MM.1S (cell line): ENCODE data around the gene HIBCH.

Source experiments
- DNase-seq: peaks from one replicate; pipeline ENCODE4 v3.0.0-alpha.2; 2015
- H2AFZ ChIP-seq: fragments of 300-600 bp; sonication (generic); 2 replicates; pipeline ENCODE4 v1.6.0; 2016; ENCODE audit warnings: antibody characterized with exemption, low read length
- H3F3A ChIP-seq: fragments of 300-600 bp; sonication (generic); 2 replicates; pipeline ENCODE4 v1.6.1; 2016; ENCODE audit warnings: mild to moderate bottlenecking, antibody characterized with exemption, low read length, moderate library complexity, mixed read lengths; ENCODE audit not compliant: insufficient read depth
- H3K27ac ChIP-seq: fragments of 300-600 bp; sonication (generic); 2 replicates; pipeline ENCODE4 v1.5.1; 2016; ENCODE audit warnings: mild to moderate bottlenecking, low read length
- H3K27me3 ChIP-seq: fragments of 300-600 bp; sonication (generic); replicated peaks from 2 replicates; pipeline ENCODE4 v1.6.0; 2016; ENCODE audit warnings: low read length; ENCODE audit not compliant: insufficient read depth
- H3K36me3 ChIP-seq: fragments of 300-600 bp; sonication (generic); replicated peaks from 2 replicates; pipeline ENCODE4 v1.6.1; 2016; ENCODE audit warnings: mild to moderate bottlenecking, low read length, mixed read lengths; ENCODE audit not compliant: insufficient read depth
- H3K4me1 ChIP-seq: fragments of 300-600 bp; sonication (generic); 2 replicates; pipeline ENCODE4 v1.6.1; 2016; ENCODE audit warnings: low read length, mixed read lengths
- H3K4me2 ChIP-seq: fragments of 300-600 bp; sonication (generic); 2 replicates; pipeline ENCODE4 v1.6.0; 2016; ENCODE audit warnings: low read depth, low read length
- H3K4me3 ChIP-seq: fragments of 300-600 bp; sonication (generic); 2 replicates; pipeline ENCODE4 v1.5.1; 2016; ENCODE audit warnings: low read length, mixed read lengths
- H3K79me2 ChIP-seq: fragments of 300-600 bp; sonication (generic); 2 replicates; pipeline ENCODE4 v1.6.1; 2016; ENCODE audit warnings: mixed run types, low read length, mixed read lengths
- H3K9ac ChIP-seq: fragments of 300-600 bp; sonication (generic); 2 replicates; pipeline ENCODE4 v1.6.1; 2016; ENCODE audit warnings: low read length, mixed read lengths
- H3K9me2 ChIP-seq: fragments of 300-600 bp; sonication (generic); replicated peaks from 2 replicates; pipeline ENCODE4 v1.6.1; 2016; ENCODE audit warnings: mild to moderate bottlenecking, low read length, mixed read lengths; ENCODE audit not compliant: insufficient read depth
- H3K9me3 ChIP-seq: fragments of 300-600 bp; sonication (generic); replicated peaks from 2 replicates; pipeline ENCODE4 v1.6.1; 2016; ENCODE audit warnings: mild to moderate bottlenecking, low read length, mixed read lengths; ENCODE audit not compliant: insufficient read depth
- H4K20me1 ChIP-seq: fragments of 300-600 bp; sonication (generic); 2 replicates; pipeline ENCODE4 v1.6.1; 2016; ENCODE audit warnings: mild to moderate bottlenecking, low read length, moderate library complexity, mixed read lengths; ENCODE audit not compliant: insufficient read depth
- EZH2 ChIP-seq: fragments of 300-600 bp; sonication (generic); optimal IDR thresholded peaks from 2 replicates; pipeline ENCODE3; 2017; ENCODE audit warnings: low read depth, mild to moderate bottlenecking, antibody characterized with exemption, low read length, mixed read lengths
- EZH2phosphoT487 ChIP-seq: fragments of 300-600 bp; sonication (generic); IDR thresholded peaks from 2 replicates; pipeline ENCODE4 v1.6.1; 2018; ENCODE audit warnings: antibody characterized with exemption, low read length
- TF ChIP-seq, protein P1 (sequence below): fragments of 300-600 bp; sonication (generic); IDR thresholded peaks from 2 replicates; pipeline ENCODE4 v1.5.1; 2016; ENCODE audit warnings: antibody characterized with exemption, low read length, mixed read lengths

The HIBCH gene

DNA sequence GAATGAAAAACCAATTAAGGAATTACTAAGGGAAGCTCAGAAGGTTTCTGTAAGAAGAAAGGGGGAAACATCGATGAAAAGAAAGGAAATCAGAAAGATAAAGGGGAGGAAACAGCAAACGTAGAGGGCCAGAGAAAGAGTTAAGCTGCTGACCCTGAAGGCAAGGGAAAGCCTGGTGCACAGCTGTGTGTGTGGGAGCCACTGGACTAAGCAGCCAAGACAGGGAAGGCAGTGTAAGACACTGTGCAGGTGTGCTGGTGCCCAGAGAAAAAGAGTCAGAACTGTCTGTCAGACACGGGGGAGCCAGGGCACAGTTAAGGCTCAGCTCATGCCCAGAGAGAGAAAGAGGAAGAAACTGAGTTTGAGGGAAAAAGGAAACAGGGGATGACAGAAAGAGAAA lies 104.0 kb downstream of the HIBCH start:
- no peak overlapping the region for H3K9ac ChIP-seq
- no peak for DNase-seq
- H3K4me3 ChIP-seq = no peak overlapping the region
- no peak for TF ChIP-seq EZH2phosphoT487
- TF ChIP-seq, protein P1, sequence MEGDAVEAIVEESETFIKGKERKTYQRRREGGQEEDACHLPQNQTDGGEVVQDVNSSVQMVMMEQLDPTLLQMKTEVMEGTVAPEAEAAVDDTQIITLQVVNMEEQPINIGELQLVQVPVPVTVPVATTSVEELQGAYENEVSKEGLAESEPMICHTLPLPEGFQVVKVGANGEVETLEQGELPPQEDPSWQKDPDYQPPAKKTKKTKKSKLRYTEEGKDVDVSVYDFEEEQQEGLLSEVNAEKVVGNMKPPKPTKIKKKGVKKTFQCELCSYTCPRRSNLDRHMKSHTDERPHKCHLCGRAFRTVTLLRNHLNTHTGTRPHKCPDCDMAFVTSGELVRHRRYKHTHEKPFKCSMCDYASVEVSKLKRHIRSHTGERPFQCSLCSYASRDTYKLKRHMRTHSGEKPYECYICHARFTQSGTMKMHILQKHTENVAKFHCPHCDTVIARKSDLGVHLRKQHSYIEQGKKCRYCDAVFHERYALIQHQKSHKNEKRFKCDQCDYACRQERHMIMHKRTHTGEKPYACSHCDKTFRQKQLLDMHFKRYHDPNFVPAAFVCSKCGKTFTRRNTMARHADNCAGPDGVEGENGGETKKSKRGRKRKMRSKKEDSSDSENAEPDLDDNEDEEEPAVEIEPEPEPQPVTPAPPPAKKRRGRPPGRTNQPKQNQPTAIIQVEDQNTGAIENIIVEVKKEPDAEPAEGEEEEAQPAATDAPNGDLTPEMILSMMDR = no peak
- TF ChIP-seq EZH2 = no peak
- no peak overlapping the region for H3K27ac ChIP-seq
- no peaks in the 10 kb centered on the region for H4K20me1 ChIP-seq
- no peaks in the 10 kb centered on the region for H3K79me2 ChIP-seq
- no peak overlapping the region for H2AFZ ChIP-seq
- H3K27me3 ChIP-seq = no peaks in the 10 kb centered on the region
- H3K9me2 ChIP-seq = no peaks in the 10 kb centered on the region
- no peaks in the 10 kb centered on the region for H3K36me3 ChIP-seq
- no peaks in the 10 kb centered on the region for H3K9me3 ChIP-seq
- no peak overlapping the region for H3K4me2 ChIP-seq
- H3K4me1 ChIP-seq = 0 out of 2 replicates have a peak, but pooled peaks cover 6% of the 10 kb centered on the region
- no peaks in the 10 kb centered on the region for H3F3A ChIP-seq

DNA sequence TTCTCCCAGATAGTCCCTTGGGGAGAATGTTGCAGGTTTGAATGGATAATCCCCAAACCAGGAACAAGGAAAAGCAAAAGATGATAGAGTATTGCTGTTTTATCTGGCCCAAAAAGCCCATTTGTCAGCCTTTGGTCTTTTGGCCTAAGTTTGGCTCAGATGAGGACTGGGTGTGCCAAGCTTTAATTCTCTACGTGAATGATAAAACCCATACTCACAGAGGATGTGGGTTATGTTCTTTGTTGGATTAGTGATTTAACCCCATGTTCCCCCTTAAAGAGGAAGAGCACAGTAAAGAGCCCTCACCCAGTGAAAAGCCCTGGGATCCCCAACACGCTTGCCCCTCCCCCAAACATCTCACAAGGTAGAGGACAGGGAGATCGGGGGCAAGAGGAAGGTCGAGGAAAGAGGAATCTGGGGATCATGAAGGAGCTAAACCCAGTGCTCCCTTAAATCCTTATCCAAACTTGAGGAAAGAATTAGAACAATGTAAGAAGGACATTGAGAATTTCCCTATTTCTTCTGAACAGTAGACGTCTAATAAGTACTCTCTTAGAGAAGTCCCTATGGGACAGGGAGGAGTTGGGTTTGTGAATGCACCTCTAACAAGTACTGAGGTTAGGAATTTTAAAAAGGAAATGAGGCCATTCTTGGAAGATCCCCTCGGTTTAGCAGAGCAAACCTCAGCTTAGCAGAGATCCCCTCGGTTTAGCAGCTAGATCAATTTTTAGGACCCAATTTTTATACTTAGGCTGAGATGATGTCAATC lies 105.0 kb downstream of the HIBCH start:
- H3K4me2 ChIP-seq = no peak overlapping the region
- no peaks in the 10 kb centered on the region for H3K79me2 ChIP-seq
- H3K27ac ChIP-seq = no peak overlapping the region
- H2AFZ ChIP-seq = no peak overlapping the region
- no peak overlapping the region for H3K9ac ChIP-seq
- H3K4me3 ChIP-seq = no peak overlapping the region
- 0 out of 2 replicates have a peak, but pooled peaks cover 6% of the 10 kb centered on the region for H3K4me1 ChIP-seq
- H4K20me1 ChIP-seq = no peaks in the 10 kb centered on the region
- H3K9me2 ChIP-seq = no peaks in the 10 kb centered on the region
- no peak for DNase-seq
- no peak for TF ChIP-seq EZH2
- no peaks in the 10 kb centered on the region for H3F3A ChIP-seq
- H3K27me3 ChIP-seq = no peaks in the 10 kb centered on the region
- no peaks in the 10 kb centered on the region for H3K9me3 ChIP-seq
- no peaks in the 10 kb centered on the region for H3K36me3 ChIP-seq

DNA sequence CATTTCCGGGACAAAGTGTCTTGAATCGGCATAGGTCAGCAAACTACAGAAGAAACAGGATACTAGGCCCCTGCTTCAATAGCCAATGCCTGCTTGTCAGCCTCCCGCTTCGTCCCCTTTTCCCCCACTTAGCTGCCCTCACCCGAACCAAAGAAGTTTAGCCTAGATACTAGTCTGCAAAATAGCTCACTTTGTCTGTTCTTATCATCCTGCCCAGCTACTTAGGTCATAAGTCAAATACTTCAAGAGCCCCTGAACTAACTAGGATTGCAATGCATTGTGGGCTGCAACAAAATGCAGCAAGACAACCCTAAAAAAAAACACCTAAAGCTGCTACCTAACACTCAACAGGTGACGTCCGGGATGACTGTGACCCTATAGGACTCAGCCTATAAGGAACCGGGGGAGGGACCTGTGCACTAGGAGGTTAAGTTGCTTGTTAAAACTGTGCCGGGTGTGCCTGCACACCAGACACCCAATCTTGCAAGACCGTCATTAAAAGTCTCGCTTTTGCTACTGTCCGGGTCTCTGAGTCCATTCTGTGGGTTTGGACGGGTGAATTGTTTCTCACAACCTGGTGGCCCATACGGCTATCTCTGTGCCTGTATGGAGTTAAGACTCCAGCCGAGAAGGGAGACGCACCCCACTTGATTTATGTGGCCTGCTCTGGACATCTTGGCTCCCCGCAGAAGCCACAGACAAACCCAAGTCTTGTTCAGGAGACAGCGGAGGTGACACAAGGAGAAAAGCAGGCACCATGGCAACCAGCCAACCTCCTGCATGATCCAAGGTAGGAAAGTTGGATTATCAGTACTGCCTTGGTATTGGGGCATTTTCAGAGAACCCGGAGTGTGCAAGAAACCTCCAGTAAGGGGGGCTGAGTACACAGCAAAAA lies 105.9 kb downstream of the HIBCH start:
- Histone ChIP-seq H3K9ac (no peak overlapping the region), H3K36me3 (no peaks in the 10 kb centered on the region), H4K20me1 (no peaks in the 10 kb centered on the region), H3K9me3 (no peaks in the 10 kb centered on the region), H3F3A (no peaks in the 10 kb centered on the region), H3K79me2 (no peaks in the 10 kb centered on the region), H3K27ac (no peak overlapping the region), H3K4me2 (no peak overlapping the region), H2AFZ (no peak overlapping the region), H3K4me1 (0 out of 2 replicates have a peak, but pooled peaks cover 6% of the 10 kb centered on the region), H3K9me2 (no peaks in the 10 kb centered on the region), H3K4me3 (no peak overlapping the region), H3K27me3 (no peaks in the 10 kb centered on the region)
- no peak for DNase-seq
- TF ChIP-seq EZH2 = no peak
- TF ChIP-seq EZH2phosphoT487 = no peak
- TF ChIP-seq, protein P1 = no peak
